ACC112 (cell line): ENCODE data around the gene LRTM1.
A peak's percentile ranks its signal among the peaks of the same experiment; 100 is the strongest.

Experiments
- H2AFZ ChIP-seq: fragments of 200-600 bp; sonication (generic); one replicate; pipeline ENCODE4 v1.6.0; 2017; ENCODE audit warnings: antibody characterized with exemption, low read length; ENCODE audit not compliant: unreplicated experiment
- H3K27ac ChIP-seq: fragments of 200-600 bp; sonication (generic); 2 replicates; pipeline ENCODE4 v1.5.1; 2014; ENCODE audit warnings: low read depth, mild to moderate bottlenecking, antibody characterized with exemption, low read length, moderate library complexity
- H3K27me3 ChIP-seq: fragments of 200-600 bp; sonication (generic); 2 replicates; pipeline ENCODE4 v1.6.1; 2014; ENCODE audit warnings: mild to moderate bottlenecking, antibody characterized with exemption, low read length, moderate library complexity, mixed read lengths; ENCODE audit not compliant: insufficient read depth
- H3K36me3 ChIP-seq: fragments of 200-600 bp; sonication (generic); 2 replicates; pipeline ENCODE4 v1.6.1; 2016; ENCODE audit warnings: mild to moderate bottlenecking, antibody characterized with exemption, low read length, moderate library complexity, mixed read lengths; ENCODE audit not compliant: insufficient read depth
- H3K4me1 ChIP-seq: fragments of 200-600 bp; sonication (generic); one replicate; pipeline ENCODE4 v1.6.1; 2016; ENCODE audit warnings: low read length, mixed read lengths; ENCODE audit not compliant: insufficient read depth, unreplicated experiment, control insufficient read depth
- H3K4me3 ChIP-seq: fragments of 200-600 bp; sonication (generic); 2 replicates; pipeline ENCODE4 v1.5.1; 2014; ENCODE audit warnings: mild to moderate bottlenecking, low read depth, low read length
- H3K79me2 ChIP-seq: fragments of 200-600 bp; sonication (generic); one replicate; pipeline ENCODE4 v1.6.0; 2016; ENCODE audit warnings: low read length; ENCODE audit not compliant: control insufficient read depth, unreplicated experiment, insufficient read depth

LRTM1 gene

GRCh38 chr3:54928046-54928770, at the start of gene LRTM1:
LRTM1 (minus strand) TSS chr3:54928059; CDS start chr3:54927911, 148 bp downstream.
- Histone ChIP-seq H3K27me3 (peaks cover 8% of the 10 kb centered on the region; the same call in 1 of the 2 replicates), H3K4me3 (no peak within 1 kb of the TSS), H3K4me1 (no peaks in the 10 kb centered on the region), H3K79me2 (no peaks in the 10 kb centered on the region), H3K27ac (no peak within 1 kb of the TSS), H3K36me3 (no peaks in the 10 kb centered on the region), H2AFZ (no peak within 1 kb of the TSS)

- no peak overlapping the region for H3K27ac ChIP-seq
- H3K4me1 ChIP-seq: no peaks in the 10 kb centered on the region
- no peaks in the 10 kb centered on the region for H3K36me3 ChIP-seq
- no peak overlapping the region for H3K4me3 ChIP-seq
- H2AFZ ChIP-seq: no peak overlapping the region
- no peaks in the 10 kb centered on the region for H3K79me2 ChIP-seq
- H3K27me3 ChIP-seq: no peaks in the 10 kb centered on the region
Observed at GRCh38 chr3:54977439-54977838, 49.6 kb upstream of the LRTM1 start.

- Histone ChIP-seq H3K27me3 (no peaks in the 10 kb centered on the region), H3K4me1 (peaks cover 18% of the 10 kb centered on the region), H3K27ac (no peak overlapping the region), H3K4me3 (no peak overlapping the region), H3K36me3 (no peaks in the 10 kb centered on the region), H2AFZ (no peak overlapping the region), H3K79me2 (no peaks in the 10 kb centered on the region)
Observed at GRCh38 chr3:54970895-54971294, 43.0 kb upstream of the LRTM1 start.

GRCh38 chr3:54969652-54970051, 41.8 kb upstream of the LRTM1 start:
- H3K79me2 ChIP-seq: no peaks in the 10 kb centered on the region
- H3K4me3 ChIP-seq: no peak overlapping the region
- no peak overlapping the region for H2AFZ ChIP-seq
- peaks cover 18% of the 10 kb centered on the region for H3K4me1 ChIP-seq
- no peak overlapping the region for H3K27ac ChIP-seq
- no peaks in the 10 kb centered on the region for H3K27me3 ChIP-seq
- no peaks in the 10 kb centered on the region for H3K36me3 ChIP-seq

- Histone ChIP-seq H3K4me3 (no peak overlapping the region), H2AFZ (no peak overlapping the region)
Observed at GRCh38 chr3:54968546-54969172, 40.8 kb upstream of the LRTM1 start.

GRCh38 chr3:54967731-54968161, 39.9 kb upstream of the LRTM1 start:
- Histone ChIP-seq H3K27ac (no peak overlapping the region), H3K27me3 (no peaks in the 10 kb centered on the region), H3K79me2 (no peaks in the 10 kb centered on the region), H3K36me3 (no peaks in the 10 kb centered on the region), H3K4me3 (no peak overlapping the region), H2AFZ (no peak overlapping the region), H3K4me1 (peaks cover 18% of the 10 kb centered on the region)

More at GRCh38 chr3:54968546-54969172, 40.8 kb upstream of the LRTM1 start:
- H3K4me1 ChIP-seq: peaks cover 18% of the 10 kb centered on the region
- no peaks in the 10 kb centered on the region for H3K27me3 ChIP-seq
- no peaks in the 10 kb centered on the region for H3K79me2 ChIP-seq
- H3K27ac ChIP-seq: peak overlapping the region; percentile 66
- H3K36me3 ChIP-seq: no peaks in the 10 kb centered on the region

GRCh38 chr3:54966979-54967378, 39.1 kb upstream of the LRTM1 start:
- no peaks in the 10 kb centered on the region for H3K27me3 ChIP-seq
- H3K4me3 ChIP-seq: no peak overlapping the region
- peaks cover 18% of the 10 kb centered on the region for H3K4me1 ChIP-seq
- H3K79me2 ChIP-seq: no peaks in the 10 kb centered on the region
- no peak overlapping the region for H3K27ac ChIP-seq
- H2AFZ ChIP-seq: no peak overlapping the region
- H3K36me3 ChIP-seq: no peaks in the 10 kb centered on the region

GRCh38 chr3:54965746-54966145, 37.9 kb upstream of the LRTM1 start:
- no peak overlapping the region for H3K27ac ChIP-seq
- peaks cover 12% of the 10 kb centered on the region for H3K4me1 ChIP-seq
- no peak overlapping the region for H2AFZ ChIP-seq
- no peaks in the 10 kb centered on the region for H3K27me3 ChIP-seq
- no peaks in the 10 kb centered on the region for H3K79me2 ChIP-seq
- H3K4me3 ChIP-seq: no peak overlapping the region
- H3K36me3 ChIP-seq: no peaks in the 10 kb centered on the region

- no peak overlapping the region for H3K27ac ChIP-seq
- H3K4me3 ChIP-seq: no peak overlapping the region
- peaks cover 9% of the 10 kb centered on the region for H3K4me1 ChIP-seq
- no peaks in the 10 kb centered on the region for H3K79me2 ChIP-seq
- H2AFZ ChIP-seq: no peak overlapping the region
- no peaks in the 10 kb centered on the region for H3K27me3 ChIP-seq
- H3K36me3 ChIP-seq: no peaks in the 10 kb centered on the region
Observed at GRCh38 chr3:54964081-54964480, 36.2 kb upstream of the LRTM1 start.

- Histone ChIP-seq H2AFZ (no peak overlapping the region), H3K4me3 (no peak overlapping the region), H3K79me2 (no peaks in the 10 kb centered on the region), H3K36me3 (no peaks in the 10 kb centered on the region), H3K4me1 (peaks cover 8% of the 10 kb centered on the region), H3K27me3 (no peaks in the 10 kb centered on the region), H3K27ac (no peak overlapping the region)
Observed at GRCh38 chr3:54963641-54964040, 35.8 kb upstream of the LRTM1 start.

GRCh38 chr3:54962200-54962599, 34.3 kb upstream of the LRTM1 start:
- Histone ChIP-seq H3K36me3 (no peaks in the 10 kb centered on the region), H3K4me1 (no peaks in the 10 kb centered on the region), H3K4me3 (no peak overlapping the region), H3K27ac (no peak overlapping the region), H2AFZ (no peak overlapping the region), H3K27me3 (no peaks in the 10 kb centered on the region), H3K79me2 (no peaks in the 10 kb centered on the region)
